Astrocyte (in vitro differentiated cells and primary cell): ENCODE results near the gene GART.

ENCODE experiments used
- EZH2 ChIP-seq: IDR thresholded peaks from 2 replicates; pipeline ENCODE4 v1.6.1; 2012; ENCODE audit warnings: mild to moderate bottlenecking, low read length, inconsistent platforms; ENCODE audit not compliant: insufficient read depth
- TF ChIP-seq, protein P1 (sequence below): IDR thresholded peaks from 2 replicates; pipeline ENCODE4 v1.5.1; 2011; ENCODE audit warnings: low read depth, mild to moderate bottlenecking, inconsistent platforms, low read length, moderate library complexity; ENCODE audit not compliant: insufficient read depth

- TF ChIP-seq, protein P1, sequence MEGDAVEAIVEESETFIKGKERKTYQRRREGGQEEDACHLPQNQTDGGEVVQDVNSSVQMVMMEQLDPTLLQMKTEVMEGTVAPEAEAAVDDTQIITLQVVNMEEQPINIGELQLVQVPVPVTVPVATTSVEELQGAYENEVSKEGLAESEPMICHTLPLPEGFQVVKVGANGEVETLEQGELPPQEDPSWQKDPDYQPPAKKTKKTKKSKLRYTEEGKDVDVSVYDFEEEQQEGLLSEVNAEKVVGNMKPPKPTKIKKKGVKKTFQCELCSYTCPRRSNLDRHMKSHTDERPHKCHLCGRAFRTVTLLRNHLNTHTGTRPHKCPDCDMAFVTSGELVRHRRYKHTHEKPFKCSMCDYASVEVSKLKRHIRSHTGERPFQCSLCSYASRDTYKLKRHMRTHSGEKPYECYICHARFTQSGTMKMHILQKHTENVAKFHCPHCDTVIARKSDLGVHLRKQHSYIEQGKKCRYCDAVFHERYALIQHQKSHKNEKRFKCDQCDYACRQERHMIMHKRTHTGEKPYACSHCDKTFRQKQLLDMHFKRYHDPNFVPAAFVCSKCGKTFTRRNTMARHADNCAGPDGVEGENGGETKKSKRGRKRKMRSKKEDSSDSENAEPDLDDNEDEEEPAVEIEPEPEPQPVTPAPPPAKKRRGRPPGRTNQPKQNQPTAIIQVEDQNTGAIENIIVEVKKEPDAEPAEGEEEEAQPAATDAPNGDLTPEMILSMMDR = no peak
- no peak for TF ChIP-seq EZH2
These were observed 64.9 kb downstream of the GART start for GRCh38 chr21:33477066-33477465.
